Stimulated activated CD8-positive, alpha-beta memory T cell treated with anti-CD3 and anti-CD28 coated beads, Interleukin-12 subunit alpha, Interleukin-12 subunit beta, amount 100 ng/mL, for 1 hour (primary cell): ENCODE results near the gene IFI44.
A peak's percentile ranks its signal among the peaks of the same experiment; 100 is the strongest.

Source experiments
- DNase-seq: peaks from one replicate; pipeline ENCODE4 v3.0.0-alpha.2; 2020; ENCODE audit warnings: low read depth

IFI44 gene, protein sequence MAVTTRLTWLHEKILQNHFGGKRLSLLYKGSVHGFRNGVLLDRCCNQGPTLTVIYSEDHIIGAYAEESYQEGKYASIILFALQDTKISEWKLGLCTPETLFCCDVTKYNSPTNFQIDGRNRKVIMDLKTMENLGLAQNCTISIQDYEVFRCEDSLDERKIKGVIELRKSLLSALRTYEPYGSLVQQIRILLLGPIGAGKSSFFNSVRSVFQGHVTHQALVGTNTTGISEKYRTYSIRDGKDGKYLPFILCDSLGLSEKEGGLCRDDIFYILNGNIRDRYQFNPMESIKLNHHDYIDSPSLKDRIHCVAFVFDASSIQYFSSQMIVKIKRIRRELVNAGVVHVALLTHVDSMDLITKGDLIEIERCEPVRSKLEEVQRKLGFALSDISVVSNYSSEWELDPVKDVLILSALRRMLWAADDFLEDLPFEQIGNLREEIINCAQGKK

GRCh38 chr1:78649628-78650027 lies at the start of gene IFI44:
TSS of gene IFI44 (plus strand) at chr1:78649831. CDS start at chr1:78650196, 365 bp downstream.
- DNase-seq = peak; percentile 70

DNA sequence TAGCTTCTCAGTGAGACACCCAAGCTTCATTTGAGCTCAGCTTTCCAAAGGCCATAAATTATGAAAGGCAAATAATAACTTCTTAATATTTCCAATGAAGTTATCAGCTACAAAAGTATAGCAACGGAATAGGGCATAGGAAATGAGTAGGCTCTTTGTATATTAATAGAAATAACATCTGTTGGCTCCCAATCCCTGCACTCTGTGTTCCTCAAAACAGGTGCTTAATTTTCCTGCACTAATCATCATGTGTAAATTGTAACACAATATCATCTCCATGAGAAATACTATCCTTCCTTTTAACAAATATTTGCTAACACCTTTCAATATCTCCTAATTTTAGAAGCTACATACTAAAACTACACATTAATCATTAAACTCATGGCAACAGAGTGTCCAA lies 48.6 kb upstream of the IFI44 start:
- no peak for DNase-seq

GRCh38 chr1:78603206-78603605 lies 46.4 kb upstream of the IFI44 start:
- no peak for DNase-seq

DNA sequence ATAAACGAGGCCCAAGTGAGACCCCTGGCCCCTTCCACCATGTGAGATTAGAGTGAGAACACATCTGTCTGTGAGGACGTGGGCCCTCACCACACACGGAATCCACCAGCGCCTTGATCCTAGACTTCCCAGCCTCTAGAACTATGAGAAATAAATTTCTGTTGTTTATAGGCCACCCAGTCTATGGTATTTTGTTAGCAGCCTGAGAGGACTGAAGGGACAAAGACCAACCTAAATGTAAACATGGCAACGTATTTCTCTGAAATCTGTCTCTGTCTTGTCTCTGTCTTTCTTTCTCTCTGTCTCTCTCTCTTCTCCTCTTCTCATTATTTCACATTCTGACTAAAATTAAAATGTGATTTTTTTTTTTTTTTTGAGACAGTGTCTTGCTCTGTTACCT lies 45.0 kb upstream of the IFI44 start:
- DNase-seq = no peak

GRCh38 chr1:78606274-78606673 lies 43.4 kb upstream of the IFI44 start:
- DNase-seq = no peak

DNA sequence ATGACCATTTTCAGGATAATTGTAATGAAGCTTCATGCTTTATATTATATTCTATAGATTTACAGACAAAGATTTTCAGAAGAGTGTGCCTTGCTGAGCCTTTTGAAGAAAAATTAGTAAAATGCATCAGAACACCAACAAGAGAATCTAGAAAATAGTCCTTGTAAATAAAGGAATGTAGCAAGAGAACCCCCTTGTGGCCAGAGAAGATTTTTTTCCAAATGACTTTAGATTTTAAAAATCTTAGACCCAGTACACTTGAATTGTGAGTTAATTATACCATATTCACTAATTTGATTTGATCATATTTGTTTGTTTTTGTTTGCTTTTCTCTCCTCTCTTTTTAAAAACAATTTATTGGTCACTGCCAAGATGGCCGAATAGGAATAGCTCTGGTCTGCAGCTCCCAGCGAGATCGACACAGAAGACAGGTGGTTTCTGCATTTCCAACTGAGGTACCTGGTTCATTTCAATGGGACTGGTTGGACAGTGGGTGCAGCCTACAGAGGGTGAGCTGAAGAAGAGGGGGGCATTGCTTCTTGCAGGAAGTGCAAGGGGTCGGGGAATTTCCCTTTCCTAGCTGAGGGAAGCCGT lies 42.2 kb upstream of the IFI44 start:
- DNase-seq = no peak

GRCh38 chr1:78607944-78608343 lies 41.7 kb upstream of the IFI44 start:
- no peak for DNase-seq

- DNase-seq = peak; percentile 39
Observed at GRCh38 chr1:78617615-78618026, 32.0 kb upstream of the IFI44 start.

DNA sequence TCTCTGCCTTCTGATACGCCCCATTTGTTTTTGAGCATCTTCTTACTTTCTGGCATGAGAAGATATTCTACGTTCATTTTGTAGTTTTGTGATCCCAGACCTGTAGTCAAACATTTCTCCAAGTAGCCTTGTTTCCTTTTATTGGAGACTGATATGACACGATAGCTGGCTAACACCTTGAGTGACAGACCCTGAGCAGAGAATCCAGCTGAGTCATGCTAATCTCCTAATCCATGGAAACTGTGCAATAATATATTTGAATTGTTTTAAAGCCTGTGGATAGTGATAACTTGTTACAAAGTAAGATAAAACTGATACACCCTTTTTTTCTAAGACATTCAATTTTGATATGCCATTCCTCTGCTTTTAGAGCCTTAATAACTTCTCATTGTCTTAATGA lies 30.6 kb upstream of the IFI44 start:
- DNase-seq = no peak

DNA sequence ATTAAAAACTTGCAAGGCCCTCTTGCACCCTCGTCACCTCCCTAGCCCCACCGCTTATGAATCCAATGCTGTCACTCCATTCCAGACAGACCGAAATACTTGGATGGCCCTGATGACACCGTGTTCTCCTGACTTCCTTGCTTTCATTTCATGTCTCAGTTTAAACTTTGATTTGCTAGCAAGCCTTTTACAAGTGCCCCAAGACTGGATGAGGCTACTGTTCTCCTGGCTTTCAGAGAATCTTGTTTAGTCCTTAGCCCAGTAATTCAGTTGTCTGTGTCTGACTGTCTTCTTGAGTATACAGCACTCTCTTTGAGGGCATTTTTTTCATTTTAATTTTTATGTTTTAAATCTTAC lies 30.2 kb upstream of the IFI44 start:
- DNase-seq = no peak

GRCh38 chr1:78619803-78620579 lies 29.6 kb upstream of the IFI44 start, which contains the start of gene IFI44L:
TSS of gene IFI44L (plus strand) at chr1:78620448. CDS start at chr1:78627916, 7,468 bp downstream.
- DNase-seq = peak; percentile 55

DNA sequence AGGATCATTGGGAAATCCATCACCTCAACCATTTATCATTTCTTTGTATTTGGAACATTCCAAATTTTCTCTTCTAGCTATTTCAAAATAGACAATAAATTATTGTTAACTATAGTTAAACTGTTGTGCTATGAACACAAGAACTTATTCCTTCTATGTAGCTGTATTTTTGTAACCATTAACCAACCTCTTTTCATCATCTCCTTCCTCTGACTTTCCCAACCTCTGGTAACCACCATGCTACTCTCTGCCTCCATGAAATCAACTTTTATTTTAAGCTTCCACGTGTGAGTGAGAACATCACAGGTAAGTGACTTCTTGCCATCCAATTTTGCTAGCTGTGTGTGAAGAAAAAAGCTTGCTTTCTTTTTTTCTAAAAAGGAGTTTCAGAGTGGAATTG lies 29.0 kb upstream of the IFI44 start:
- DNase-seq = no peak

DNA sequence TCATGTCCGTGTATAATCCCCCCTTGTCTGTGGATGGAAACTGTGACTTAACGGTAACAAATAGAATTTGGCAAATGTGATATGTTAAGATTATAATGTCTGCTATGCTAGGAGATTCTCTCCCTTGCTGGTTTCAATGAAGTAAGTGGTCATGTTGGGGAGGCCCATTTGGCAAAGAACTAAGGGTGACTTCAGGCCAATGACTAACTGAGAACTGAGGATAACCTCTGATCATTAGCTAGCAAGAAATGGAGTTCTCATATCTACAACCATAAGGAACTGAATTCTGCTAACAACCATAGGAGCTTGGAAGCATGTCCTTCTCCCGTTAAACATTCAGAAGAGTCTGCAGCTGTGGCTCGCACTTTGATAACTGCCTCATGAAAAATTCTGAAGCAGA lies 27.1 kb upstream of the IFI44 start:
- no peak for DNase-seq

DNA sequence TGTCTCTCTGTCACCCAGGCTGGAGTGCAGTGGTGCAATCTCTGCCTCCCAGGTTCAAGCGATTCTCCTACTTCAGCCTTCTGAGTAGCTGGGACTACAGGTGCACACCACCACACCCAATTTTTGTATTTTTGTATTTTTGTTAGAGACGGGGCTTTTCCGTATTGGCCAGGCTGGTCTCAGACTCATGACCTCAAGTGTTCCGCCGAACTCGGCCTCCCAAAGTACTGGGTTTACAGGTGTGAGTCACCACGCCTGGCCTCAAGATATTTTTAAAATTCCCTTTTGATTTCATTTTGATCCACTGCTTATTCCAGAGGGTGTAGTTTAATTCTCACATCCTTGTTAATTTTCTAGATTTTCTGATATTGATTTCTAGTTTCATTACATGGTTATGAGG lies 25.6 kb upstream of the IFI44 start:
- no peak for DNase-seq

GRCh38 chr1:78627321-78627720 lies 22.3 kb upstream of the IFI44 start:
- DNase-seq = no peak

DNA sequence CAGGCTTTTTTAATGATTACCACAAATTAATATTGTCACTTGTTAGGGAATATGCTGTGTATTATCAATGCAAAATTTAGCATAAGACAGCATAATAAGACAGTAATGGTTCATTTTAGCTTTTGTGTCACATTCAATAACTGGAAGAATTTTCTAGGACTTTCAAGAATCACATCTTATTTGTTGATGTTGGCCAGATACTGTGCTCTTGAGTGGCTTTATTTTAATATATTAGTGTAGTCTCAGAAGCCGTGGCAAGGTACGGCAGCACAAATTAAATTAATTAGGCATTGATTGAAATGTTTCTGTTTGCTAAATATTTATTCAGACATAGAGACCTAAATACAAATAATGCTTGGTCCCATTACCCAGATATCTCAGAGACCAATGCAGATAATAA lies 19.0 kb upstream of the IFI44 start:
- DNase-seq = no peak

DNA sequence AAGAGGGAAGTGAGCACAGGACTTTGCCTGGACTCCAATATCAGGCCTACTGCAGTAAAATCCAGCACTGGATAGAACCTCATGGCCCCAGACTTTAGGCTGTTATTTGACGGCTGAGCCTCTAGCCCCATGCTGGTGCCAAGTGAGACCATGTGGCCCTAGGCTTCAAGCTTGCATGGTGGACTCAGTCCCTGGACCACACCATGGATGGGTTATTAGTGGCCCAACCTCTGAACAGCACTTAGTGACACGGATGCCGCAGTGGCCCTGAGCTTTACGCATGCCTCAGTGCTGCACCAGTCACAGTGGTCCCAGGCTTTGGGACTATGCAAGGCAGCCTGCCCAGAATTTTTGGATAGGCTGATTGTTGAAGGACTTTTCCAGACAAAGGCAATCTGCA lies 16.4 kb upstream of the IFI44 start:
- no peak for DNase-seq

- DNase-seq = no peak
Observed at GRCh38 chr1:78640462-78640861, 9.2 kb upstream of the IFI44 start.

GRCh38 chr1:78641558-78641957 lies 8.1 kb upstream of the IFI44 start:
- no peak for DNase-seq

GRCh38 chr1:78645723-78646122 lies 3.9 kb upstream of the IFI44 start:
- DNase-seq = no peak

DNA sequence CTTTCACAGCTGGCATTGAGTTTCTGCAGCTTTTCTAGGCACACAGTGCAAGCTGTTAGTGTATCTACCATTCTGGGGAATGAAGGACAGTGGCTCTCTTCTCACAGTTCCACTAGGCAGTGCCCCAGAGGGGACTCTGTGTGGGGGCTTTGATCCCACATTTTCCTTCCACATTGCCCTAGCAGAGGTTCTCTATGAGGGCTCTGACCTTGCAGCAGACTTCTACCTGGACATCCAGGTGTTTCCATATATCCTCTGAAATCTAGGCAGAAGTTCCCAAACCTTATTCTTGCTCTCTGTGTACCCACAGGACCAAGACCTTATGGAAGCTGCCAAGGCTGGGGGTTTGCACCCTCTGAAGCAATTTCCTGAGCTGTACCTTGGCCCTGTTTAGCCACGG lies 2.4 kb upstream of the IFI44 start:
- no peak for DNase-seq

DNA sequence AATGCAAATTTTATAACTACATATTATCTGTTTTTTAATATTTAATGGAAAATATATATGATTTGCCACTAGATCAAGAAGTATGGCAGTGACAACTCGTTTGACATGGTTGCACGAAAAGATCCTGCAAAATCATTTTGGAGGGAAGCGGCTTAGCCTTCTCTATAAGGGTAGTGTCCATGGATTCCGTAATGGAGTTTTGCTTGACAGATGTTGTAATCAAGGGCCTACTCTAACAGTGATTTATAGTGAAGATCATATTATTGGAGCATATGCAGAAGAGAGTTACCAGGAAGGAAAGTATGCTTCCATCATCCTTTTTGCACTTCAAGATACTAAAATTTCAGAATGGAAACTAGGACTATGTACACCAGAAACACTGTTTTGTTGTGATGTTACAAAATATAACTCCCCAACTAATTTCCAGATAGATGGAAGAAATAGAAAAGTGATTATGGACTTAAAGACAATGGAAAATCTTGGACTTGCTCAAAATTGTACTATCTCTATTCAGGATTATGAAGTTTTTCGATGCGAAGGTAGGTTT lies 556 bp downstream of the IFI44 start:
- DNase-seq = no peak

GRCh38 chr1:78651241-78651640 lies 1.6 kb downstream of the IFI44 start:
- DNase-seq = no peak
